Measurements from ENCODE around the gene KIF4A. TPM values are rescaled to one million over a fixed set of nuclear protein-coding genes. Genes with fewer than 3 reads are reported as not detected.

Gene KIF4A
- total RNA-seq, 2 donors from 2014 or later = 0.05 to 0.23 TPM

DNA sequence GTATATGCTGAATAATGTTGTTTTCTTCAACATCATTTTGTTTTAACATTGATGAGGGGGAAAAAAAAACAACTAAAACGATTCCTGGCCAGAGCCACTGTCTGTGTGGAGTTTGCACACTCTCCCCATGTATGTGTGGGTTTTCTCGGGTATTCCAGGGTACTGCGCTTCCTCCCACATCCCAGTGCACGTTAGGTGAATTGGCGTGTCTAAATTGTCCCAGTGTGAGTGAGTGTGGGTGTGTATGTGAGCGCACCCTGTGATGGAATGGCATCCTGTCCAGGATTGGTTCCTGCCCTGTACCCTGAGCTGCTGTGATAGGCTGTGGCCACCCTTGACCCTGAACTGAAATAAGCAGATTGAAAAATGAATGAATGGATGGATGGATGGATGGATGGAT, 152.3 kb downstream of the KIF4A start:
- Mint-ChIP-seq H3K4me1 (peaks cover 2% of the 10 kb centered on the region), H3K27ac (no peak overlapping the region), H3K27me3 (peaks cover 32% of the 10 kb centered on the region), H3K4me3 (no peak overlapping the region), H3K36me3 (ENCODE audit: low read depth) (no peaks in the 10 kb centered on the region)
- ATAC-seq = no peak
- no peaks in the 10 kb centered on the region for H3K9me3 ChIP-seq (ENCODE audit: control insufficient read depth, low read length, poor library complexity, severe bottlenecking)
- DNase-seq = no peak

DNA sequence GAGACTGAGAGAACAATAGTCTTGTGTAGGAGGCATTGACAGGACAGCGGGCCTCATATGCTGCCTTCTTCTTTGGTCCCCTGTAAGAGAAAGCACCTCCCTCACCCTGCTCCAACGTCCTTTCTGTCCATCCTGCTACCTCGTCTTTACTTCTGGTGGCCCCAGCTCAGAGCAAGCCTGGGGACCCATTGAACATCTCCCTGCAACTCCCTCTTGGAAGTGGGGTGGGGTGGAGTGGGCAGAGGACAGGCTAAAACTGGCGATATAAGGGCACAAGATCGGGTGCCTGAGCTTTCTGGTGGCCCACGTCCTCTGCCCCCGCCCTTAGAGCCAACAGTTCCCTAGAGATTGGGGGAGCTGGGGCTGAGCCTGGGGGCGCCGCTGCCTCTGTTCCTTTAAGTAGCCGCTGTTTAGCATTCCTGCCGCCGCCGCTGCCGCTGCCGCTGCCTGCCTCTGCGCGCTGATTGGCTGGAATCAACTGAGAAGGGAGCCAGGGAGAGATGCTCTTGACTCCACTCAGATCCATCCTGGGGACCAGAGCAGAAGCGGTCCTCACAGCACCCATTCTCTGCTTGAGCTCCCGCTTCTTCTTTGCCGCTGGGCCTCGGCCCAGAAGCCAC, 154.5 kb downstream of the KIF4A start, which contains the start of gene DLG3:
Gene DLG3 (plus strand): TSS at position 510 of the 620 bp plus-strand sequence. CDS start 367 bp downstream, outside the sequence.
- Mint-ChIP-seq H3K4me3 (peak within 1 kb of the TSS; percentile 64), H3K27ac (no peak within 1 kb of the TSS), H3K27me3 (peaks cover 32% of the 10 kb centered on the region), H3K36me3 (ENCODE audit: low read depth) (no peaks in the 10 kb centered on the region), H3K4me1 (peaks cover 2% of the 10 kb centered on the region)
- H3K9me3 ChIP-seq (ENCODE audit: control insufficient read depth, low read length, poor library complexity, severe bottlenecking) = no peaks in the 10 kb centered on the region
- ATAC-seq (peak; percentile 51), DNase-seq (no peak)

DNA sequence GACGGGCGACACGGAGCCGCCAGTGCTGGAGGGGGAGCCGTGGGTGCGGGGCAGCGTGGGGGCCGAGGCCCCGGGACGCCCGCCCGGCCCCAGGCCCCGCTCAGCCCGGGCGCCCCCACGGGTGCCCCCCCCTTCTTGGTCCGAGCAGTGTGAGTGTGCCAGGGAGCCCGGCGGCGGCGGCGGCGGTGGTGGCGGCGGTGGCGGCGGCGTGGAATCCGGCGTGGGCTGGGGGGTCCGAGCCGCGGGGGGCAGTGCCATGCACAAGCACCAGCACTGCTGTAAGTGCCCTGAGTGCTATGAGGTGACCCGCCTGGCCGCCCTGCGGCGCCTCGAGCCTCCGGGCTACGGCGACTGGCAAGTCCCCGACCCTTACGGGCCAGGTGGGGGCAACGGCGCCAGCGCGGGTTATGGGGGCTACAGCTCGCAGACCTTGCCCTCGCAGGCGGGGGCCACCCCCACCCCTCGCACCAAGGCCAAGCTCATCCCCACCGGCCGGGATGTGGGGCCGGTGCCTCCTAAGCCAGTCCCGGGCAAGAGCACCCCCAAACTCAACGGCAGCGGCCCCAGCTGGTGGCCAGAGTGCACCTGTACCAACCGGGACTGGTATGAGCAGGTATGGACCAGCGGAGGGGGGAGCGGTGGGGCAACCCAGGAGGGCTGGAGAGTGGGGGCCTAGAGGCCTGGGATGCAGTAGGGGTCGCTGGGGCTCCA, 155.2 kb downstream of the KIF4A start:
- no peaks in the 10 kb centered on the region for H3K9me3 ChIP-seq (ENCODE audit: control insufficient read depth, low read length, poor library complexity, severe bottlenecking)
- Mint-ChIP-seq H3K27ac (no peak overlapping the region), H3K4me1 (peaks cover 2% of the 10 kb centered on the region), H3K27me3 (peaks cover 32% of the 10 kb centered on the region), H3K4me3 (peak overlapping the region; percentile 64), H3K36me3 (ENCODE audit: low read depth) (no peaks in the 10 kb centered on the region)
- DNase-seq (no peak), ATAC-seq (peak; percentile 44)

DNA sequence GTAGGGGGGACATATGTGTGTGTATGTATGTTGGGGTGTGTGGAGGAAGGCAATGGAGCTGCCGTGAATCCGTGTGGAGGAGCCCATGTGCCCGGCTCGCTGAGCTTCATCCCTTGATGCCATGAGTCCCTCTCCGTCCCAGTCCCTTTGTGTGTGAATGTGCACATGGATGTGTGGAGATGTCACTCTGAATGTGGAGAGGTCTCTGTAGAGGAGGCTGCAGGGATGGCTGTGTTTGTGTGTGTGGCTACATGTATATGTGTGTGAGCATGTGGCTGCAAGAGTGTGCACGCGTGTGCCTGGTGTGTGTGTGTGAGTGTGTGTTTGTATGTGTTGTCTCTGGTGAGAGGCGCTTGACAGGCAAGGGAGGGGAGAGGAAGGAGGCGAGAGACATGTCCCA, 156.0 kb downstream of the KIF4A start:
- Mint-ChIP-seq H3K4me3 (peak overlapping the region; percentile 9), H3K36me3 (ENCODE audit: low read depth) (no peaks in the 10 kb centered on the region), H3K4me1 (peaks cover 2% of the 10 kb centered on the region), H3K27ac (no peak overlapping the region), H3K27me3 (peaks cover 31% of the 10 kb centered on the region)
- ATAC-seq = no peak
- H3K9me3 ChIP-seq (ENCODE audit: control insufficient read depth, low read length, poor library complexity, severe bottlenecking) = no peaks in the 10 kb centered on the region
- no peak for DNase-seq

DNA sequence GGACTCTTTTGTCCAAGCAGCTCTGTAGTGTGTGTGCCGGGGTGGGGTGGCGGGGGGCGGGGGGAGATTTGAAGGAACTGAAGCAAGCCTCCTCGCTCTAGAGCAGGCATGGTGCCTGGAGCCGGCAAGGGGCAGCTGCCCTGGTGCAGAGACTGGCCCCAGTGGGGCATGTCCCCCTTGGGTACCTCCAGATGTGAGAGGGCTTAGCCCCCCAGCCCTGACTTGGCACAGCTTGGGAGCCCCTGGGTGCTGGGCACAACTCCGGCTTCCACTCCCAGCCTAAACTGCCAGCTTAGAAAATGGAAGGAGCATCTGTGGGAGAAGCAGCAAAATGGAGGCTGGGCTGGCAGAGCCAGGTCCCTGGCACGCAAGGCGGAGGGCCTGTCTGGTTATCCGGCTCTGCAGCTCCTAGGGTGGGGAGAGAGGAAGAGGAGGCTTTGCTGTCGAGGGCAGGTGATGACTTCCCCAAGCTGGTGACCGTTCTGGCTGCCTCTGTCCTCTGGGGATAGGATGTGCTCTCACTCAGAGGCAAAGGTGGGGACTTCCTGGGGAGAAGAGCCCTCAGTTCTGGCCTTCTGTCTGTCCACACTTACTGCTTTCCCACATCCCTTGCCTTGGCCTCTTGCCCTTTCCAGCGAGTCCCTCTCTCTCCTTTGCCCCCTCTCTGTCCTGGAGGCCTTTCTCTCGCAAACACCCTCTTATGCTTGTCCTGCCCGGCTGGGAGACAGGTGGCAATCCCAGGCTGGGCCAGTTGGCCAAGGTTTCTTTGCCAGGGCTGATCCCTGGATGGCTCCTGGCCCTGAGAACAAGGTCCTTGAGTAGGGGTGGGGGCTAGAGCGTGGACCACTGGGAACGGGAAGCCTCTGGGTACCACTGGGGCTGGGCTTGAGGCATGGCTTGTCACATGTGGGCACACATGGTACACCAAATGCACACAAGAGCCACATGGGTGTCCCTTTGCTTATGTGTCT, 156.8 kb downstream of the KIF4A start:
- no peak overlapping the region for H3K27ac Mint-ChIP-seq
- ATAC-seq (no peak), DNase-seq (no peak)
- no peak overlapping the region for H3K4me3 Mint-ChIP-seq
- peaks cover 24% of the 10 kb centered on the region for H3K27me3 Mint-ChIP-seq
- H3K4me1 Mint-ChIP-seq = peaks cover 2% of the 10 kb centered on the region
- no peaks in the 10 kb centered on the region for H3K36me3 Mint-ChIP-seq (ENCODE audit: low read depth)
- no peaks in the 10 kb centered on the region for H3K9me3 ChIP-seq (ENCODE audit: control insufficient read depth, low read length, poor library complexity, severe bottlenecking)

DNA sequence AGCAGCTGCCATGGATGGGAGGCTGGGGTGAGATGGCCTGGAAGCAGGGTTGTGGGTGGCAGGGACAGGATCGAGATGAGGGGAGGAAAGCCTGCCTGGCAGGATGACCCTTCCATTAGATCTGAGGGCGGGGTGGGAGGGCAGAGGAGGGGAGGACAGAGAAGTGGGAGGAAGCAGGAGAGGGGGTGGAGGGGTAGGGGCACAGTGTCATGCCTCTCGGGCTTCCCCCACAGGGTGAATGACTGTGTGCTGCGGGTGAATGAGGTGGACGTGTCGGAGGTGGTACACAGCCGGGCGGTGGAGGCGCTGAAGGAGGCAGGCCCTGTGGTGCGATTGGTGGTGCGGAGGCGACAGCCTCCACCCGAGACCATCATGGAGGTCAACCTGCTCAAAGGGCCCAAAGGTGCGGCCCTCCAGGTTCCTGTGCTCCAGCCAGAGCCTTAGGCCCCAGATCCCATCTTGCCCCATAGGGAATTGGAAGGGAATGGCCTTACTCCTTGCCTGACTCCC, 159.6 kb downstream of the KIF4A start:
- no peaks in the 10 kb centered on the region for H3K9me3 ChIP-seq (ENCODE audit: control insufficient read depth, low read length, poor library complexity, severe bottlenecking)
- no peaks in the 10 kb centered on the region for H3K36me3 Mint-ChIP-seq (ENCODE audit: low read depth)
- H3K27ac Mint-ChIP-seq = no peak overlapping the region
- peaks cover 18% of the 10 kb centered on the region for H3K4me1 Mint-ChIP-seq
- no peak overlapping the region for H3K4me3 Mint-ChIP-seq
- DNase-seq (no peak), ATAC-seq (no peak)
- H3K27me3 Mint-ChIP-seq = peaks cover 7% of the 10 kb centered on the region

DNA sequence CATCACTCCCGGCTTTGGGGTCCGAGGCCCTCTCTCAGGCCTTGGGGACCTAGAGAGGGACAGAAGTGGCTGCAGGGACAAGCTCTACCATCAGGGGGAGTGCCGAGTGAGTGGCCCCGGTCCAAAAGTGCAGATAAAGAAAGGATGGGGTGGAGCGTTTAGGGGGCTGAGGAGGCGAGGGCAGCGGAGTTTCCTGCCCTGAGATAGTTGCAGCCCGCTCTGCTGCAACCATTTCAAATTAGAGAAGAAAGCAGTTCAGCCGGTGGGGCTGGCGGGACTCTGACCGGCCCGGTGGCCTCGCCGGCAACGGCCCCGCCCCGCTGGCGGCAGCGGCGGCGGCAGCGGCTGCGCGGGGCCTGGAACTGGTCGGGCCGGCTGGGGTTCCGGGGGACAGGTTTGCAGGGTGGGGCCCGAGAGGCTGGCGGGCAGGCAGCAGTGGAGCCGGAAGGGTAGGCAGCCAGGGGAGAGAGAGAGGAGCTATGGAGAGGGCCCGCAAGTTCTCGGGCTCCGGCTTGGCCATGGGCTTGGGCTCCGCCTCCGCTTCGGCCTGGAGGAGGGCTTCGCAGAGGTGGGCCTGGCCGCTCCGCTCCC, 162.3 kb downstream of the KIF4A start:
- no peaks in the 10 kb centered on the region for H3K36me3 Mint-ChIP-seq (ENCODE audit: low read depth)
- peak overlapping the region; percentile 89 for H3K27ac Mint-ChIP-seq
- DNase-seq (peak in 1 of 3 donors; percentile 28), ATAC-seq (peak; percentile 39)
- peak overlapping the region; percentile 96 for H3K4me3 Mint-ChIP-seq
- peaks cover 29% of the 10 kb centered on the region for H3K4me1 Mint-ChIP-seq
- H3K9me3 ChIP-seq (ENCODE audit: control insufficient read depth, low read length, poor library complexity, severe bottlenecking) = no peaks in the 10 kb centered on the region
- H3K27me3 Mint-ChIP-seq = no peaks in the 10 kb centered on the region

DNA sequence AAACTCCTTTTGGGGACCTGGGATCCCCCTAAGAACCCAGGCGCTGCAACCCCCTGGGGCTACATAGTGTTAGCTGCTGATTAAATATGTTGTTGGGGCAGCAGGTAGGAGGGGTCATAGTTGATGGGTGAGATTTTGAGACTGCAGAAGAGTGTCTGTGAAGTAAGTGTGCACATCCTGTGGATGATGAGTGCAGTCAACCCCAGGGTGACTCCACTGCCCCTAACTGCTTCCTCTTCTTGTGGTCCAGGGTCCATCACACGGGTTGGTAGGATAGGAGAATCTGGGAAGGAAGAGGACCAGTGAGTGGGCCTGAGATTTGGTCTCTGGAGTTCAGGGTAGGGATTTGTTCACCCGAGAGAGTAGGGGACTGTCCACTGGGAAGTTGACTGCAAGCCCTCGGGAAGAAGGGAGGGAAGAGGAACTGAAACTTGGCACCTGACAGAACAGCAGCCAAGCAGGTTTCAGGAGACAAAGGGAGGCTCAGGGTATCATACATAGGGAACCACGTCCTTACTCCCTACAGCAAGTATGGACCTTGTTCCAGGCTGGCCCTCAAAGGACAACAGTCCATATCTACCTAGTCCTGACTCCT, 163.2 kb downstream of the KIF4A start:
- DNase-seq = no peak
- H3K27ac Mint-ChIP-seq = peak overlapping the region; percentile 89
- ATAC-seq = no peak

DNA sequence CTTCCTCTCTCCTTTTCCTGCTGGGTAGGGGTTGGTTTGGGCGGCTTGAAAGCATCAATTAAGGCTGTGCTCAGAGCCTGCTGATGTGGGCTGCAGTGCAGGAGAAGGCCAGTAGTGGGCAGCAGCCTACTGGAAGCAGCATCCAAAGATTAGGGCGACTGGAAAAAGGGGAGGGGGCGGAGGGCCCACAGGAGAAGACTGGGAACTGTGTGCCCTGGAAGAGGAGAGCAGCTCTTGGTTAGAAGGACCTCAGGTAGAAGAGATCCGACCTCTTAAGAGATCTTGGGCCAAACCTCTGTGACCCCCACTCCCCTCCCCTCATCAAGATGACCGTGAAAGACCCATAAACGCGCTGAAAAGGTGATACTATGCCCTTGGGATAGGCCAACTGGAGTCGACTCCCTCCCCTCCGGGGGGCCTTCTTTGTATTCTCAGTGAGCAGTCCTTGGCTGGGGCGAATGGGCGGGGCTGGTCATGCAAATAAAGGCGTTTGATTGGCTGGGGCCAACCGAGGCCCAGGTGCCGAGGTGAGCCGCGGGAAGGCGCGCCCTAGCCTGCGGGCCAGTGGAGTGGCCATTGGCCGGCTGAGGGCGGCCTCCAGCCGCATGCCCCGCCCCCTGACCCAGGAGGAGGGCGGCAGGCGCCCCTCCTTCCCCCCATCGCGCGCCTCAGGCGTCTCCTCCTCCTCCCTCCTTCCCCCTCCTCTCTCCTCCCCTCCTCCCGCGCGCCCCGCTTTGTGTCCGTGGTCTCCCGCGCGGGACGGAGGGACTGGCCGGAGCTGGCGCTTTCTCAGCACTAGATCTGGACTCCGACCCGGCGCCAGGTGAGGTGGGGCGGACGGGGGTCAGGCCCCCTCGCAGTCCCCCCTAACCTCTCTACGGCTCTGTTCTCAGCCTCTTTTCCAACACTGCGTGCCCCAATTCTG, 164.8 kb downstream of the KIF4A start:
- Mint-ChIP-seq H3K27ac (peak overlapping the region; percentile 72), H3K36me3 (ENCODE audit: low read depth) (no peaks in the 10 kb centered on the region), H3K27me3 (no peaks in the 10 kb centered on the region), H3K4me1 (peaks cover 29% of the 10 kb centered on the region), H3K4me3 (peak overlapping the region; percentile 94)
- ATAC-seq (peak; percentile 83), DNase-seq (peak; percentile 55 to 74 (median 65))
- H3K9me3 ChIP-seq (ENCODE audit: control insufficient read depth, low read length, poor library complexity, severe bottlenecking) = no peaks in the 10 kb centered on the region

More for the DNA sequence above, 163.2 kb downstream of the KIF4A start:
- H3K9me3 ChIP-seq (ENCODE audit: control insufficient read depth, low read length, poor library complexity, severe bottlenecking) = no peaks in the 10 kb centered on the region
- no peaks in the 10 kb centered on the region for H3K27me3 Mint-ChIP-seq
- no peaks in the 10 kb centered on the region for H3K36me3 Mint-ChIP-seq (ENCODE audit: low read depth)
- H3K4me3 Mint-ChIP-seq = peak overlapping the region; percentile 96
- peaks cover 29% of the 10 kb centered on the region for H3K4me1 Mint-ChIP-seq

DNA sequence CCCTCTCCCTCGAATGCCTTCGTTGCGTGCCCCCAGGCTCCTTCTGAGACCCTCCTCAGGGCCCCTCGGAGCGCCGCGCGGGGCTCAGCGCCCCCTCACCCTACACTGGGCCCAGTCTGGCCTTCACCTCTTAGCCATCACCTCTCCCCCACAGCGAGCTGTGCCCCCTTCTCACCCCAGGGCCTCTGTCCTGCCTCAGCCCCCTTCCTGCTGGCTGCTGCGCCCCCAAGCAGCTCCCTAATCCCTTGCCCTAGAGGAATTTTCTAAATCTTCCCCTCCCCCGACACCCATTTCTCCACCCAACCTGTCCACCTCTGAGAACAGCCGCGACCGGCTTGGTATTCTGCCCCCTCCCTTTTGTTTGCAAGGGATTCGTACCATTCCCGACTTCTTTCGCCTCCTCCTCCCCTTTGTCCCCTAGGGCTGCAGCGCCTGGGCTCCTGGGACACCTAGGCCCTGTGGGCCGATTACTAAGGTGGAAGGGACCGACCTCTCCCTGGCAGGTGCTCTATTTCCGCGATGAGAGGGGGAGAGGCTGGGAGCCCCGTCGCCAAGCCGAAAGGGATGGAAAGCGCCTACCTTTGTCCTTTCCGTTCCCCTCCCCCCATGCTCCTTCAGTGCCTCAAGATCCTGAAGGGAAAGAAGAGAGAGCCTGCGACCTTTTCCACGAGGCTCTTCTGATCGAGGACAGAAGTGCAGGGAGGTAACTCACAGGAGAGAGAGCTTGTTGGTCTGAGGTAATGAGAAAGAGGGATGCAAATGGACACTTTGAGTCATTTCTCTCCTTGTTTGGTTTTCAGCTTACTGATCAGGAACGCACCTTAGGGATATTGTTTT, 165.7 kb downstream of the KIF4A start:
- Mint-ChIP-seq H3K27me3 (no peaks in the 10 kb centered on the region), H3K27ac (peak overlapping the region; percentile 72), H3K36me3 (ENCODE audit: low read depth) (no peaks in the 10 kb centered on the region), H3K4me3 (peak overlapping the region; percentile 94), H3K4me1 (peaks cover 31% of the 10 kb centered on the region)
- ATAC-seq (no peak), DNase-seq (no peak)
- H3K9me3 ChIP-seq (ENCODE audit: control insufficient read depth, low read length, poor library complexity, severe bottlenecking) = no peaks in the 10 kb centered on the region

DNA sequence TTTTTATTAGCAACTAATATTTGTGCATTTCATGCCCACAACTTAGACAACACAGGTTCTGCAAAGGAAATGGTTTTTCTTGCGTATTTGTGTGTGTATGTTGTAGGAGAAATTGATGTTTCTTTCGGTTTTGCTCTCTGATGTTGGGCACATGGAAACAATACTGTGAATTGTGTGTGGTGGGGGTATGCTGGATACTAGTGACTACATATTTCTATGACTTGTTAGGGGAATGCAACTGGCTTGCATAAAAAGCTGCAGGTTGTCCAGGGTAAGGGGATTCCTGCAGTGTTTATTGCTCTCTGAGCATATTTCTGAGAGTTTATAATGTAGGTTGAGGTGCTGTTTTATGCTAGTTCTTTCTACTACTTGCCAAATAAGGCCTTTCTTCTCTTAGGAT, 166.4 kb downstream of the KIF4A start:
- ATAC-seq = no peak
- Mint-ChIP-seq H3K27me3 (no peaks in the 10 kb centered on the region), H3K27ac (peak overlapping the region; percentile 72), H3K4me1 (peaks cover 33% of the 10 kb centered on the region), H3K36me3 (ENCODE audit: low read depth) (no peaks in the 10 kb centered on the region), H3K4me3 (peak overlapping the region; percentile 94)
- no peak for DNase-seq
- no peaks in the 10 kb centered on the region for H3K9me3 ChIP-seq (ENCODE audit: control insufficient read depth, low read length, poor library complexity, severe bottlenecking)
